ENCODE measurements around the gene RASL12. TPM values are rescaled to one million over a fixed set of nuclear protein-coding genes. Genes with fewer than 3 reads are reported as not detected.

The RASL12 gene
- polyA plus RNA-seq, 3 donors, result not detected

- Mint-ChIP-seq H3K9me3 (peaks cover 0 to under 1% (median 0%) of the 10 kb centered on the region in 7 donors), H3K27ac (no peak overlapping the region), H3K27me3 (ENCODE audit: low read depth in 3 of 3) (peaks cover 25 to 63% (median 28%) of the 10 kb centered on the region in 3 donors), H3K4me3 (peak overlapping the region in 1 of 2 donors; percentile 1), H3K4me1 (peaks cover 8% of the 10 kb centered on the region), H3K36me3 (no peaks in the 10 kb centered on the region)
- H3K9me3 ChIP-seq (replicated peaks in 1 of 2; ENCODE audit: control insufficient read depth in 1 of 2, insufficient read depth in 1 of 2, low read length in 2 of 2), result no peaks in the 10 kb centered on the region
- H3K4me1 ChIP-seq (ENCODE audit: control insufficient read depth in 1 of 2, insufficient read depth in 2 of 2, low read length in 2 of 2), result no peaks in the 10 kb centered on the region
- H3K4me3 ChIP-seq (replicated peaks in 1 of 3; ENCODE audit: low read depth in 2 of 3, low read length in 3 of 3), result no peak overlapping the region
- DNase-seq, result no peak
- no peaks in the 10 kb centered on the region for H3K79me2 ChIP-seq (ENCODE audit: insufficient read depth, low read length)
- H3K27me3 ChIP-seq (ENCODE audit: control insufficient read depth in 2 of 2, insufficient read depth in 2 of 2, low read length in 2 of 2), result peaks cover 2 to 23% of the 10 kb centered on the region in 2 donors
- no peak overlapping the region for H3K4me2 ChIP-seq (replicated peaks; ENCODE audit: extremely low read depth, low read length, poor library complexity, severe bottlenecking)
- no peak overlapping the region for H3K9ac ChIP-seq (ENCODE audit: insufficient read depth, low read length, poor library complexity, severe bottlenecking)
- intact Hi-C loops (cut with micrococcal nuclease), result loop anchor here in 1 of 2 donors (10.0 kb wide), 1 partner anchor 348 kb away; no protein-coding TSS in a partner anchor
- H3K27ac ChIP-seq (ENCODE audit: low read depth in 1 of 2, low read length in 2 of 2), result no peak overlapping the region
- H3K36me3 ChIP-seq (replicated peaks in 1 of 2; ENCODE audit: control insufficient read depth in 1 of 2, insufficient read depth in 2 of 2, low read length in 2 of 2), result no peaks in the 10 kb centered on the region
- H2AFZ ChIP-seq (ENCODE audit: insufficient read depth, low read depth, low read length, poor library complexity, severe bottlenecking), result no peak overlapping the region
- H4K20me1 ChIP-seq (ENCODE audit: insufficient read depth, low read length), result no peaks in the 10 kb centered on the region
- WGBS (ENCODE audit: insufficient coverage), result 90% methylated on average over 5 of the region's 7 CpGs
- TF ChIP-seq CTCF (IDR thresholded peaks at IDR 0.05), result no peak
Observed at GRCh38 chr15:65083262-65083701, 15.5 kb upstream of the RASL12 start.

- Histone ChIP-seq H3K9ac (ENCODE audit: insufficient read depth, low read length, poor library complexity, severe bottlenecking) (no peak overlapping the region), H4K20me1 (ENCODE audit: insufficient read depth, low read length) (no peaks in the 10 kb centered on the region), H3K27ac (ENCODE audit: low read depth in 1 of 2, low read length in 2 of 2) (no peak overlapping the region), H3K4me3 (replicated peaks in 1 of 3; ENCODE audit: low read depth in 2 of 3, low read length in 3 of 3) (no peak overlapping the region), H3K79me2 (ENCODE audit: insufficient read depth, low read length) (no peaks in the 10 kb centered on the region), H3K4me1 (ENCODE audit: control insufficient read depth in 1 of 2, insufficient read depth in 2 of 2, low read length in 2 of 2) (peaks cover 4 to 6% of the 10 kb centered on the region in 2 donors), H2AFZ (ENCODE audit: insufficient read depth, low read depth, low read length, poor library complexity, severe bottlenecking) (no peak overlapping the region), H3K9me3 (replicated peaks in 1 of 2; ENCODE audit: control insufficient read depth in 1 of 2, insufficient read depth in 1 of 2, low read length in 2 of 2) (peaks cover 0 to 2% of the 10 kb centered on the region in 2 donors), H3K36me3 (replicated peaks in 1 of 2; ENCODE audit: control insufficient read depth in 1 of 2, insufficient read depth in 2 of 2, low read length in 2 of 2) (no peaks in the 10 kb centered on the region), H3K4me2 (replicated peaks; ENCODE audit: extremely low read depth, low read length, poor library complexity, severe bottlenecking) (no peak overlapping the region), H3K27me3 (ENCODE audit: control insufficient read depth in 2 of 2, insufficient read depth in 2 of 2, low read length in 2 of 2) (peaks cover 5 to 30% of the 10 kb centered on the region in 2 donors)
- peak overlapping the region in 2 of 7 donors; percentile 33 to 60 for H3K27ac Mint-ChIP-seq
- no peak for TF ChIP-seq CTCF (IDR thresholded peaks at IDR 0.05)
- no peak for DNase-seq
- peak overlapping the region in 1 of 2 donors; percentile 47 for H3K4me3 Mint-ChIP-seq
- H3K9me3 Mint-ChIP-seq, result peaks cover 0 to 6% (median 3%) of the 10 kb centered on the region in 7 donors
- H3K4me1 Mint-ChIP-seq, result peaks cover 12% of the 10 kb centered on the region
- H3K36me3 Mint-ChIP-seq, result no peaks in the 10 kb centered on the region
- 0% methylated on average over 7 of the region's 7 CpGs for WGBS (ENCODE audit: insufficient coverage)
- intact Hi-C loops (cut with micrococcal nuclease), result loop anchor here in 1 of 2 donors (10.0 kb wide), 1 partner anchor 348 kb away; no protein-coding TSS in a partner anchor
- H3K27me3 Mint-ChIP-seq (ENCODE audit: low read depth in 3 of 3), result peaks cover 32 to 71% (median 35%) of the 10 kb centered on the region in 3 donors
Observed at GRCh38 chr15:65082303-65082953, 14.6 kb upstream of the RASL12 start.

All from CD14-positive monocyte (primary cell).